A673 (cell line): Measurements from ENCODE around the gene CEP85. TPM values are rescaled to one million over a fixed set of nuclear protein-coding genes. Genes with fewer than 3 reads are reported as not detected.

Experiments used
- BruUV-seq: library from RNA; stranded (reverse); fragments of 400-500 nt; replicated peaks from 2 replicates; lab custom pipeline; 2021; lab: Mats Ljungman, UMichigan
- CTCF ChIA-PET: fragments of 300-600 bp; sonication (Branson Sonifier 250); formaldehyde crosslinking; loops from one replicate; lab custom pipeline; 2022; ENCODE audit warnings: antibody characterized with exemption; lab: Charles Lee
- POLR2A ChIA-PET: fragments of 300-600 bp; sonication (Branson Sonifier 250); formaldehyde crosslinking; loops from one replicate; lab custom pipeline; 2022; ENCODE audit warnings: antibody characterized with exemption; ENCODE audit not compliant: low non-redundant PET; lab: Charles Lee
- DNase-seq: peaks from one replicate; pipeline ENCODE4 v3.0.0-alpha.2; 2015; ENCODE audit warnings: low spot score
- H3K27ac ChIP-seq: fragments of 200-600 bp; sonication (generic); 2 replicates; pipeline ENCODE4 v1.5.1; 2016; ENCODE audit warnings: mixed run types, low read depth, mild to moderate bottlenecking, mixed read lengths, antibody characterized with exemption, low read length; ENCODE audit not compliant: poor library complexity, severe bottlenecking
- H3K27me3 ChIP-seq: fragments of 200-600 bp; sonication (generic); replicated peaks from 2 replicates; pipeline ENCODE4 v1.6.1; 2017; ENCODE audit warnings: mixed run types, low read depth, mild to moderate bottlenecking, mixed read lengths, antibody characterized with exemption, low read length; ENCODE audit not compliant: insufficient read depth, poor library complexity
- H3K36me3 ChIP-seq: fragments of 200-600 bp; sonication (generic); 2 replicates; pipeline ENCODE4 v1.6.1; 2016; ENCODE audit warnings: mixed run types, mild to moderate bottlenecking, mixed read lengths, antibody characterized with exemption, low read length; ENCODE audit not compliant: insufficient read depth, poor library complexity, severe bottlenecking
- H3K4me1 ChIP-seq: fragments of 200-600 bp; sonication (generic); 2 replicates; pipeline ENCODE4 v1.6.1; 2017; ENCODE audit warnings: mixed run types, mild to moderate bottlenecking, mixed read lengths, antibody characterized with exemption, low read length; ENCODE audit not compliant: insufficient read depth, poor library complexity, severe bottlenecking
- H3K4me3 ChIP-seq: fragments of 200-600 bp; sonication (generic); 2 replicates; pipeline ENCODE4 v1.5.1; 2016; ENCODE audit warnings: low read depth, mixed run types, mild to moderate bottlenecking, mixed read lengths, low read length; ENCODE audit not compliant: poor library complexity, severe bottlenecking
- H3K9me3 ChIP-seq: fragments of 200-600 bp; sonication (generic); 2 replicates; pipeline ENCODE4 v1.6.1; 2016; ENCODE audit warnings: mixed run types, low read depth, mild to moderate bottlenecking, mixed read lengths, antibody characterized with exemption, low read length; ENCODE audit not compliant: poor library complexity, severe bottlenecking
- EZH2 ChIP-seq: fragments of 200-600 bp; sonication (generic); IDR thresholded peaks from 2 replicates; pipeline ENCODE4 v1.6.1; 2017; ENCODE audit warnings: borderline replicate concordance, low read depth, mild to moderate bottlenecking, mixed read lengths, antibody characterized with exemption, low read length; ENCODE audit not compliant: poor library complexity, severe bottlenecking
- intact Hi-C: fragments of 100-400 bp; cut with micrococcal nuclease; formaldehyde crosslinking; loops from one replicate; pipeline ENCODE4 v1.10.0; 2022; ENCODE audit not compliant: unreplicated experiment
- total RNA-seq: library from RNA; stranded (reverse); gene quantifications from 2 replicates; pipeline ENCODE4 v1.2.3, GENCODE V29; 2021
- TF ChIP-seq, protein P1 (sequence below): fragments of 300-800, 200-600 bp; sonication (generic); conservative IDR thresholded peaks from 2 replicates; pipeline ENCODE4 v1.5.1; 2017; ENCODE audit warnings: low read depth, mild to moderate bottlenecking, antibody characterized with exemption, low read length, moderate library complexity, mixed read lengths

Gene CEP85
- total RNA-seq, 1 experiment from 2014 or later: 51.3 TPM

DNA sequence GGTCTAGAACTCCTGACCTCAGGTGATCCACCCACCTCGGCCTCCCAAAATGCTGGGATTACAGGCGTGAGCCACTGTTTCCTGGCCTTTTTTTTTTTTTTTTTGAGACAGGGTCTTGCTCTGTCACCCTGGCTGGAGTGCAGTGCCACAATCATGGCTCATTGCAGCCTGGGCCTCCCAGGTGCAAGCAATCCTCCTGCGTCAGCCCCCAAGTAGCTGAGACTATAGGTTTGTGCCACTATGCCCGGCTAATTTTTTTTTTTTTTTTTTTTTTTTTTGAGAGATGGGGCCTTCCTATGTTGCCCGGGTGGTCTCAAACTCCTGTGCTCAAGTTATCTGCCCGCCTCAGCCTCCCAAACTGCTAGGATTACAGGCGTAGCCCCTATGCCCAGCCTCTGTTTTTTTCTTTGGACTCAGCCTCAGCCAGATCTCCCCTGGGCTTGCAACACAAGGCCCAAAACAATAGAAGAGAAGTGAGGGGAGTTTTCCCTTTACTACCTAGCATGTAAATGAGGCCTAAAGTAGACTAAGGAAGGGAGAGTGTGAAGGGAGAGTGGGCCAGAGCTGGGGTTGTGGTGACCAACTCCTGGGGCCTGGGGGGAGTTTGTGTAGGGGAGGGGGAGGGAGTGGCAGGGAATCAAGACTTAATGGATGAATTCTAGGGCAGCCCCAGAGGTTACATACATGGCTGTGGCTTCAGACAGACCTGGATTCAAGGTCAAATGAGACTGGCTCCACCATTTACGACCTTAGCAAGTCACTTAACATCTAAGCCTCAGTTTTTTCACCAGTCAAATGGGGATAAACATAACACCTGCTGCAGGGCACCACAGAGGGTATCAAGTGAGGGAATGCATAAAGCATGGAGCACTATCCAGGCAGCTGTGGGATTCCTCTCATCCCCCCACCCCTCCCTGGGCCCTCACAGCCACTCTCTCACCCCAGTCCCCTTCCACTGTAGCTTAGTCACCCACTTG is 82.2 kb downstream of the CEP85 start:
- POLR2A ChIA-PET: no interaction called here

DNA sequence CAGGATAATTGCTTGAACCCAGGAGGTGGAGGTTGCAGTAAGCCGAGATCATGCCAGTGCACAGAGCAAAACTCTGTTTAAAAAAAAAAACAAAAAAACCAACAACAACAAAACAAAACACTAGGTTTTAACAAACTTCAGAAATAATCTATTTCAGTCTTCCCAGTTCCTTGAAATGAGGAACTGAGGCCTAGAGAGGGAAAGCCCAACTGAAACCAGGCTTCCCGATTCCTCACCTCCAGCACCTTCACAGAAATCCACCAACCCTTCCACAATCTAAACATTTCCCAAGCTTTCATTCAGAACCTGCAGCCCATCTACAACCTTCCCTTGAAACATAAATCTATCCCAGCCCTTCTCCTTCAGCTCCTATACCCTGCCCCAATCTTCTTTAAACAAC is 83.1 kb downstream of the CEP85 start:
- H3K27me3 ChIP-seq: no peaks in the 10 kb centered on the region
- no peaks in the 10 kb centered on the region for H3K9me3 ChIP-seq
- DNase-seq: no peak
- no peak overlapping the region for H3K4me3 ChIP-seq
- no TSS peak for BruUV-seq
- CTCF ChIA-PET: no interaction called here
- POLR2A ChIA-PET: no interaction called here
- no peak overlapping the region for H3K27ac ChIP-seq
- TF ChIP-seq, protein P1, sequence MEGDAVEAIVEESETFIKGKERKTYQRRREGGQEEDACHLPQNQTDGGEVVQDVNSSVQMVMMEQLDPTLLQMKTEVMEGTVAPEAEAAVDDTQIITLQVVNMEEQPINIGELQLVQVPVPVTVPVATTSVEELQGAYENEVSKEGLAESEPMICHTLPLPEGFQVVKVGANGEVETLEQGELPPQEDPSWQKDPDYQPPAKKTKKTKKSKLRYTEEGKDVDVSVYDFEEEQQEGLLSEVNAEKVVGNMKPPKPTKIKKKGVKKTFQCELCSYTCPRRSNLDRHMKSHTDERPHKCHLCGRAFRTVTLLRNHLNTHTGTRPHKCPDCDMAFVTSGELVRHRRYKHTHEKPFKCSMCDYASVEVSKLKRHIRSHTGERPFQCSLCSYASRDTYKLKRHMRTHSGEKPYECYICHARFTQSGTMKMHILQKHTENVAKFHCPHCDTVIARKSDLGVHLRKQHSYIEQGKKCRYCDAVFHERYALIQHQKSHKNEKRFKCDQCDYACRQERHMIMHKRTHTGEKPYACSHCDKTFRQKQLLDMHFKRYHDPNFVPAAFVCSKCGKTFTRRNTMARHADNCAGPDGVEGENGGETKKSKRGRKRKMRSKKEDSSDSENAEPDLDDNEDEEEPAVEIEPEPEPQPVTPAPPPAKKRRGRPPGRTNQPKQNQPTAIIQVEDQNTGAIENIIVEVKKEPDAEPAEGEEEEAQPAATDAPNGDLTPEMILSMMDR: no peak
- TF ChIP-seq EZH2: no peak
- intact Hi-C loops: no loop called here
- H3K4me1 ChIP-seq: no peaks in the 10 kb centered on the region
- no peaks in the 10 kb centered on the region for H3K36me3 ChIP-seq

More for the DNA sequence above, 82.2 kb downstream of the CEP85 start:
- no peak for DNase-seq
- Histone ChIP-seq H3K4me3 (no peak overlapping the region), H3K27ac (no peak overlapping the region), H3K4me1 (no peaks in the 10 kb centered on the region), H3K27me3 (no peaks in the 10 kb centered on the region), H3K9me3 (no peaks in the 10 kb centered on the region), H3K36me3 (no peaks in the 10 kb centered on the region)
- TF ChIP-seq, protein P1: no peak
- no peak for TF ChIP-seq EZH2
- no TSS peak for BruUV-seq
- CTCF ChIA-PET: no interaction called here
- intact Hi-C loops: no loop called here

DNA sequence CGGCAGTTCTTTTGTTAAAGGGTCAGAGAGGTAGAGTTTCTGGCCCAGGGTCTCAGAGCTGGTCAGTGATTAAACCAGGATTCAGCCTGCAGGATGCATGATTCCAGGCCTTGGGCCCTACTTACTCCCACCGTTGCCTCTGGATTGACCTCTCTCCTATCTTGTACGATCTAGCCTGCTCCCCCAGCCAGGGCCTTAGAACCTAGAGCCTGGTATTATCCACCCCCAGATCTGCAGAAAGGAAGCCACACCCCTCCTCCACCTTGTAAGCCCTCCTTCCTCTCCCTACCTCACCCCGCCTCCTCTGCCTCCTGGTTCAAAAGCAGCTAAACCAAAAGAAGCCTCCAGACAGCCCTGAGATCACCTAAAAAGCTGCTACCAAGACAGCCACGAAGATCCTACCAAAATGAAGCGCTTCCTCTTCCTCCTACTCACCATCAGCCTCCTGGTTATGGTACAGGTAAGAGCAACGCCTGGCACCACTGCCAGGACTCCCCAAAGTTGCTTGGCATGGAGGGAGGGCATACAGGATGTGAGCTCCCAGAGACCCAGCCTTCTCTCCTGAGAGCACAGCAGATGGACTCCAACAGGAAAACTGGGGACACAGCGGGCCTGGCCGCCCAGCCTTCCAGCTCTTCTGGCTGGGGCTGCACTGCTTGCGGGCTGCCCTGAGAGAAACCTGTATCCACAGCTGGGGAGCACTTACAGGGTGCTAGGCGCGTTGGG is 83.8 kb downstream of the CEP85 start, which contains the start of gene CD52:
TSS of gene CD52 (plus strand) at position 347 of the 726 bp plus-strand sequence. CDS start at position 407, 60 bp downstream.
- intact Hi-C loops: no loop called here
- no TSS peak for BruUV-seq
- TF ChIP-seq, protein P1: no peak
- TF ChIP-seq EZH2: no peak
- H3K4me3 ChIP-seq: no peak within 1 kb of the TSS
- no peaks in the 10 kb centered on the region for H3K4me1 ChIP-seq
- H3K27ac ChIP-seq: no peak within 1 kb of the TSS
- no peaks in the 10 kb centered on the region for H3K27me3 ChIP-seq
- ChIA-PET CTCF (interaction anchor here (0.8 kb wide), 1 partner anchor 33 kb away, joined by 3 read pairs; no protein-coding TSS in a partner anchor), POLR2A (no interaction called here)
- no peaks in the 10 kb centered on the region for H3K36me3 ChIP-seq
- DNase-seq: no peak
- no peaks in the 10 kb centered on the region for H3K9me3 ChIP-seq
